ENCODE measurements around the gene SH3YL1.

The SH3YL1 gene

DNA sequence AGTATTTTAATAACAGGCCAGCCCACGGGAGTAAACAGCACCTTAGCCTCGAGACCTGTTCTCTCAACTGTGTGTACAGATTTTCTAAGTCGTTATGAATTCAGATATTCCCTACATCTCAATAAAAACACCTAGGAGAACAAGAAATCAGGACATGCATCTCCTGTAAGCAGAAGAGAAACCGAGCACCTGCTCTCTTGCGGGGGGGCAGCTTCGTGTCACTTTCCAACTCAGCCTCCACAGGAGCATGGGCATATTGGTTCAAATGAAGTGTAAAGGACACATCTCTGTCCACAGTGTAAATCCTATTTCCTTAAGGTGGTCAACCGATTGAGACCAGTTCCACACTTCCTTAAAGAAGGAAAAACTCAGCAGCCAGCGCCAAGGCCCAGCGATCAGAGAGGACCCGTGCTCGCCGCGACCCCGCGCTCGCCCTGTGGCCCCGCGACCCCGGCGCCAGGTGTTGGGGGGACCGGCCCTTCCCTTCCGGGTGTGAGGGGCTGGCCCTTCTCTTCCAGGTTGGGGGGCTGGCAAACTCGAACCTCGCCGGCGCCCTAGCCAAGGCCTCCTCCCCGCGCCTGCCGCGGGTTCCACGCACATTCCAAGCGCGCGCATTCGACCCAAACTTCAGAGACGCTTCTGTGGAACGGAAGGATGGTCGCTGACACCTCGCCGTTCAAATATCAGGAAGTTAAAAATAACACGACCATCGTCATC lies 652 bp downstream of the SH3YL1 start:
- in situ Hi-C loops (cut with HindIII; ENCODE audit: low pct_ligation_motif_present, low pct_unique_long_range_greater_than_20kb, low sequenced_read_pairs) = no loop called here
- DNase-seq = no peak

DNA sequence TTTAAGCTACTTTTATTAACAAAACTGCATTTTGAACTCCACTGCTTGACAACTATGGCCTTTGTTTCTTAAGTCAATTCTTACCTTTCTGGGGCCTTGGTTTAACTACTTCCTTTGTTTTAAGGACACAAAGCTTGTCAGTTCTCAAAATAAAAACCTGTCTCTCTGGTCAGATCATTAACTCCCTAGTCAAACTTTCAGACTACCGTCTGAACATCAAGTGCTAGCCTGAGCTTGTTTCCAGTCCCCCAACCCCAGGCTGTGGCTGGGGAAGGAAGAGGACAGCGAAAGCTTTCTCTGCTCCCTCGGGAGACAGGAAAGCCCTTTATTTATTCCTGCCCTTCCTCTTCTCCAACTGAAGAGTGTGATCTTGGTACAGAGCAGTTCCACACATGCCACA lies 1.7 kb downstream of the SH3YL1 start:
- DNase-seq = no peak

DNA sequence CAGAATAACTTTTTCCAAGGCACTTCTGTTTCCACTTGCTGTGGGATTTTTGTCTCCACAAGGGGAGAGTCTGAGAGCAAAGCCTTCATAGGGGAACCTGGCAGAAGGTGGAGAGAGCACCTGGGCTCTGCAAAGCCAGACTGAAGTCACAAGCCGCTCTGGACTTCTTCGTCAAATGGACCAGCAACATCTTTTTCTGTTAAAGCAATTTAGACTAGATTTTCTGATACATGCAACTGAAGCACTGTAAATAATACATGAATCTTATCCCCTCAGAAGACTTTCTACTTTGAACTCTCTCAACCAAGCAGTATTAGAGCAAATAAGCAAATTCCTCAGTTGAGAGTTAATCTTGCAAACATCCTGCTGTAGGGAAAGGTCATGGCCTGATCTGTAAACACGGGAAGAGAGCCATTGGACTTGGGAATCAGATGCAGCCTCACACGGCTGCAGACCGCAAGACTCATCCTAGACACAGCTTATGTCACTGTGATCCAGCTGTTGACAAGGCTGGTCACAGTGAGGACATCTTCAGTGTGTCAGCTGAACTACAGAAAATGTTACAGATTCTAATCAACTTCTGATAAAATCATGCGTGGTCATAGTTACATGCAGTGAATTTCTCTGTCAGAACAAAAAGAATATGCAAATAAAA lies 3.2 kb downstream of the SH3YL1 start:
- DNase-seq = no peak
- in situ Hi-C loops (cut with HindIII; ENCODE audit: low pct_ligation_motif_present, low pct_unique_long_range_greater_than_20kb, low sequenced_read_pairs) = no loop called here

More for the DNA sequence above, 1.7 kb downstream of the SH3YL1 start:
- in situ Hi-C loops (cut with HindIII; ENCODE audit: low pct_ligation_motif_present, low pct_unique_long_range_greater_than_20kb, low sequenced_read_pairs) = no loop called here

DNA sequence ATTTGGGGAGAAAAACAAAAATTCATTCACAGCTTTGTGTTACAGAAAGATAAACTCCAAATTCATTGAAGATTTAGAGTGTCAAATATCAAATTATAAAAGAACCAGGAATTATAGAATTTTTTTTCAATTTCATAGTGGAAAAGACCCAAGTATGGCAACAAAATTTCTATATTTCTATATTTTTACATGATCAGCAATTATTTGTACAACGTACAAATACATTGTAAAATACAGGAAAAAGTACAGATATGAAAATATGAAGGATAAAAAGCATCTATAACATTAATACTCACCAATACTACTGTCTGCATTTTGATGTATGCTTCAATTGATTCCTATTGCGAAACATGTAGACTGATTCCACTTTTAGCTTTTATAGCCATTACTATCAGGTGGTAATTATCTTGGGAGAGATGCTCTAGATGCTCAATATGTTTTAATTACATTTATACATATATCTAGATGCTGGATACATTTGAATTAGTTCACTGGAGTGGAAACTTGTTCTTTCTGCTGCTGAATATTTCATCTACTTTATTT lies 4.0 kb downstream of the SH3YL1 start:
- in situ Hi-C loops (cut with HindIII; ENCODE audit: low pct_ligation_motif_present, low pct_unique_long_range_greater_than_20kb, low sequenced_read_pairs) = no loop called here
- DNase-seq = no peak

DNA sequence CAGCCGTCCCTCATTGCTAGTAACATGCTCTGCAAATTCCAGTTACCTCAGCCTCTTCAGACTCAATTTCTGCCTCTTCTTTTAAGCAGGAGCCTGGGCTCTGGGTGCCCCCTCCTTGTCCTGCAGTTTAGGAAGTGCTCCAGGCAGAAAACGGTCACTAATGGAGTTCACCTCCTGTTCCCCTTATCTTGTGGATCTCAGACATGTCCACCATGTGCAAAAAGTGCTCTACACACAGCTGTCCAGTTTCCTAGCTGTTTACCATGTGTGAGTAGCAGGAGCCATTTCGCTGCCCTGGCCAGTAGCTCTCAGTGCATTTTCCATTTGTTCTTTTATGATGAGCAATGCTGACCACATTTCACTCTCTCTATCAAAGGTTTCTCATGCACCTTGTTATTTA lies 4.9 kb downstream of the SH3YL1 start:
- in situ Hi-C loops (cut with HindIII; ENCODE audit: low pct_ligation_motif_present, low pct_unique_long_range_greater_than_20kb, low sequenced_read_pairs) = no loop called here
- DNase-seq = no peak

DNA sequence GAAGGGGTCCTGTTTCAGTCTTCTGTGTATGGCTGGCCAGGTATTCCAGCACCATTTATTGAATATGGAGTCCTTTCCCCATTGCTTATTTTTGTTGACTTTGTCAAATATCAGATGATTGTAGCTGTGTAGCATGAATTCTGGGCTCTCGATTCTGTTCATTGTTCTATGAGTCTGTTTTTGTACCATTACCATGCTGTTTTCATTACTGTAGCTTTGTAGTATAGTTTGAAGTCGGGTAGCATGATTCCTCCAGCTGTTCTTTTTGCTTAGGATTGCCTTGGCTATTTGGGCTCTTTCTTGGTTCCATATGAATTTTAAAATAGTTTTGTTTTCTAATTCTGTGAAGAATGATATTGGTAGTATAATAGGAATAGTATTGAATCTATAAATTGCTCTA lies 6.0 kb downstream of the SH3YL1 start:
- DNase-seq = no peak
- in situ Hi-C loops (cut with HindIII; ENCODE audit: low pct_ligation_motif_present, low pct_unique_long_range_greater_than_20kb, low sequenced_read_pairs) = no loop called here

DNA sequence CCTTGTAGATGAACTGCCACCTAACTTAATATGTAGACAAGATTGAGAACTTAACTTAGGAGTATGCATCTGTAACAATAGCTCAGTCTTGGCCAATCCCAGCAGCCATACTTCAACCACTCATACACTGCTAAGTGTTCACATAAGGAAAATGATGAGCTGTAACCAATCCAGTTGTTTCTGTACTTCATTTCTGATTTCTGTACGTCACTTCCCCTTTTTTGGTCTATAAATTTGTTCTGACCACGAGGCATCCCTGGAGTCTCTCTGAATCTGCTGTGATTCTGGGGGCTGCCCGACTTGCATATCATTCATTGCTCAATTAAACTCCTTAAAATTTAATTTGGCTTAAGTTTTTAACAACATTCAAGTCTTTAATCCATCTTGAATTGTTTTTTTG lies 6.4 kb downstream of the SH3YL1 start:
- DNase-seq = no peak

DNA sequence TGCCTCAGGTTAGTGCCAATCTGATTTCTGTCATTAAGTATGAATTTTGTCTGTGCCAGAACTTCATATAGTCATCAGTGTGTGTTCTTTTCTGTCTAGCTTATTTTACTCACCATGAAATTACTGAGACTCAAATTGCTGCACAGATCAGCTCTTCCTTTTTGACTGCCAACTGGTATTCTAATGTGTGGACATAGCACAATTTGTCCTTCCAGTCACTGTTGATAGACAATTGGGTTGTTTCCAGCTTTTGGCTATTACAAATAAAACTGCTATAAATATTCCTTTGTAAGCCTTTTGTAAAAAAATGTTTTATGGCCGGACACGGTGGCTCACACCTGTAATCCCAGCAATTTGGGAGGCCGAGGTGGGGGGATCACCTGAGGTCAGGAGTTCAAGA lies 7.7 kb downstream of the SH3YL1 start:
- in situ Hi-C loops (cut with HindIII; ENCODE audit: low pct_ligation_motif_present, low pct_unique_long_range_greater_than_20kb, low sequenced_read_pairs) = no loop called here
- no peak for DNase-seq

More for the DNA sequence above, 6.4 kb downstream of the SH3YL1 start:
- in situ Hi-C loops (cut with HindIII; ENCODE audit: low pct_ligation_motif_present, low pct_unique_long_range_greater_than_20kb, low sequenced_read_pairs) = no loop called here

DNA sequence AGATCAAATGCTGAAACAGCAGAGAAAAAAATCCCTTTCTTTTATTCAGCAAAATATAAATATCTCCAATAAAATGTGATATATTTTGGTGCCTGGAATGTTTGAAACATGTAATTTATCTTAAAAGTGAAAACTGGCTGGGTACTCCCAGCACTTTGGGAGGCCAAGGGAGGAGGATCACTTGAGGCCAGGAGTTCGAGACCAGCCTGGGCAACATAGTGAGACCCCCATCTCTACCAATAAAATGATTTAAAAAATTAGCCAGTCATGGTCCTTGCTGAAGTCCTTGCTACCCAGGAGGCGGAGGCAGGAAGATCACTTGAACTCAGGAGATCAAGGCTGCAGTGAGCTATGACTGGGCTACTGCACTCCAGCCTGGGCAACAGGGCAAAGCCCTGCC lies 8.6 kb downstream of the SH3YL1 start:
- no peak for DNase-seq
- in situ Hi-C loops (cut with HindIII; ENCODE audit: low pct_ligation_motif_present, low pct_unique_long_range_greater_than_20kb, low sequenced_read_pairs) = no loop called here

DNA sequence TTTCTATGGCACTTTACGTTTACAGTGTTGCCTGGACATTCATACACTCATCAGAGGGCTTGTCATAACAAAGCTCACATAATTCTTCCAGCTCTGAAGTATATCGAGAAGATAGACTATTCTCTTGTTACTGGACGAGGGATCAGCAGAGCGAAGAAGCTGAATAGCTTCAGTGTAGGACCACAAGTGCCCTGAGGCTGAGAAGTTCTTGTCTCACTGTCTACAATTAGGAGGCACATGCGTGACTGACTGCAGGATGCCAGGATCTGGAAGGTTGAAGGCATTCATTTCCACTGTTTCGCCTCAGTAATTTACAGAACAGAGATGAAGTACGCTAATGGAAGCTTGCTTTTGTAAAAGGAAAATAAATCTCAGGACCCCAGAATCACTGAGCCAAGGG lies 9.6 kb downstream of the SH3YL1 start:
- in situ Hi-C loops (cut with HindIII; ENCODE audit: low pct_ligation_motif_present, low pct_unique_long_range_greater_than_20kb, low sequenced_read_pairs) = no loop called here
- DNase-seq = no peak

DNA sequence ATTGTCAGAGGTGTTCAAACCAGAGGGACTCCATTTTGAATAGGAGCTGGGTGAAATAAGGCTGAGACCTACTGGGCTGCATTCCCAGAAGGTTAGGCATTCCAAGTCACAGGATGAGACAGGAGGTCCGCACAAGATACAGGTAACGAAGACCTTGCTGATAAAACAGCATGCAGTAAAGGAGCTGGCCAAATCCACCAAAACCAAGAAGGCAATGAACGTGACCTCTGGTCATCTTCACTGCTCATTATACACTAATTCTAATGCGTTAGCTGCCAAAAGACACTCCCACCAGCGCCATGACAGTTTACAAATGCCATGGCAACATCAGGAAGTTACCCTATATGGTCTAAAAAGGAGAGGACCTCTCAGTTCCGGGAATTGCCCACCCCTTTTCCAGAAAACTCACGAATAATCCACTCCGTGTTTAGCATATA lies 10.6 kb downstream of the SH3YL1 start:
- in situ Hi-C loops (cut with HindIII; ENCODE audit: low pct_ligation_motif_present, low pct_unique_long_range_greater_than_20kb, low sequenced_read_pairs) = no loop called here
- DNase-seq = no peak

DNA sequence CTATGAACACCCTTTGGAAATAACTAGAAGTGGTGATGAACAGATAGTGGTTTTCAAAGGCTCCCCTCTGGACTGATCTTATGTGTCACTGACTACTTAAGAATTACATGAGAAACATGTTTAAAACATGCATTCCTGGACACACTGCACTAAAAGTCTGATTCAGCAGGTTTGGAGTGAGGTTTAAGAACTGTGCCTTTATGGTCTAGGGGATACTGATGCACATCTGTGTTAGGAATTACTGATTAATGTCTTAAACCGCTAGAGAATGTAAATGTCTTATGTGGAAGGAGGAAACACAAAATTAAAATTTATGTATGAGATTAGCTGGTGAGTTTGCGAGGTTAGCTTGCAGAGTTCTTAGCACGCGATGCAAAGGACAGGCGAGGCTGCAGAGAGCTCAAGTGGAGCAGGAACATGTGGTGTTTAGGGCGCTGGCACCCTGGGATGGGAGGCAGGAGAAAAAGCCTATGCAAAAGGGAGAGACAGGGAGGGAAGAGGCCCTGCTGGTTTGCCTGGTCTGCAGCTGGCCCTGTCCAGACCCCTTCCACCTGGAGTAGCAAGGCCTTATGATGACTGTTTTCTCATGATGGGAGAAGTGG lies 11.7 kb downstream of the SH3YL1 start:
- in situ Hi-C loops (cut with HindIII; ENCODE audit: low pct_ligation_motif_present, low pct_unique_long_range_greater_than_20kb, low sequenced_read_pairs) = no loop called here

DNA sequence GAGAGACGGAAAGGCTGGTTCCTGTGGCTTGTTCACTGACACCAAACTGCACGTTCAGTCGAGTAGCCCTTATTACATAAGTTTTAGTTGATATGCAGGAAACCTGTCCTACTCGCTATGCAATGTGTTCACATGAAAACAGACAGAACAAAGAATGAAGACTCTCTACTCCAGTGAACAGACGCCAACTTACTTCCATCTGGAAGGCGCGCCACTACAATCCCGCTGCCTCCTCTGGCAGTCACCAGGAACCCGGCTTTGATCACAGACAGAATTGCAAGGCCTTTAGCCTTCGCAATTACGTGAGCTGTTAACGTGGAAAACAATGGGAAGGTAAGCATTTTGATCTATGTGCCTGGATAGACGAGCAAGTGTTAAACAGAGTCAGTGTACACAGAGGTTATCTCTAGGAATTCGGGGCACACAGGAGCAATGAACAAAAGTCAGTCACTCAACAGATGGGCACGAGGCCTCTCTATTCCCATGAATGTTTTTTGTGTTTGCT lies 14.2 kb downstream of the SH3YL1 start:
- in situ Hi-C loops (cut with HindIII; ENCODE audit: low pct_ligation_motif_present, low pct_unique_long_range_greater_than_20kb, low sequenced_read_pairs) = no loop called here
- DNase-seq = no peak

More for the DNA sequence above, 11.7 kb downstream of the SH3YL1 start:
- DNase-seq = no peak

DNA sequence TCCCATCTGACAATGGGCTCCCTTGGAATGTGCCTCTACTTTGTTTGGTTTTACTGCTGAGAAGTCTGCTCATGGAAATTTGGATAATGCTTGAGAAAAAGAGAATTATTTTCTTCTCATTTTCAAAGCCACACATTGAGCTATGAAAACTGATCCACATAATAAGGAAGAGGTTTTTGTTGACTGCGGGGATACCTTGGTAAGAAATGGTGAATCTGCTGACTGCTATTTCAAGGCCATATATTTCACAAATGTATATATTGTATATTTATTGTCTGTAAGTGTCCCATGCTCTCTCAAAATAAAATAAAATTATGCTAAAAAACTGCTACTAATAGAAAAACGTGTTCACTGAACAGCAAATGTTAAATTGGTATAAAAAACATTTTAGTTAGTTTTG lies 15.1 kb downstream of the SH3YL1 start:
- in situ Hi-C loops (cut with HindIII; ENCODE audit: low pct_ligation_motif_present, low pct_unique_long_range_greater_than_20kb, low sequenced_read_pairs) = no loop called here
- no peak for DNase-seq

DNA sequence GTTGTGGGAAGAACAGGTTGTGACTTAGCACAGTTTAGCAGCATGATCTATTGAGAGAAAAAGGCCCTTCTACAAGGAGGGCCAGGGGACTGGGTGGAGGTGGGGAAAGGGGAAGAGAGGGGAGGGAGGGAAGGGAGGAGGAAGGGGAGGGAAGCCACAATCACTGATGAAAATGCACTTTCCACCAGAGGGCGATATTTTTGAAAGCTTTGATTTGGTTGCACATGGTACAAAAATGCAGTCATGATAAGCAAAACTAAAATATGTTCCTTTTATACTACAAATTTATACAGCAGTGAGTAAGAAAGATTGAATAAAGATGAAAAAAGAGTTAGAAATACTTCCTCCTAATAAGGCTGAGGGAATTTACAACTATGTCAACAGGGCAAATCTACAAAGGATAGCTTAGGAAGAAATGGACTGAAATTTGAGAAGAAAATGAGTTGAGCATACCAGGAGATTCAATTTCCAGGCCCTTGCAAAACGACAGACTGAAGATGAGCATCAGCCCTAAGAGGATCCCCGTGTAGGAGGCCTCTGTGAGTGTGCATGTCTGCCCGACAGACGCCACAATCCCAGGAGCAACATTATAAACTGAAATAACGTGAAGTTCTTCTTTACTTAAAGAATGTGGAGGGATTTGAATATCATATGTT lies 17.2 kb downstream of the SH3YL1 start:
- peak; percentile 71 for DNase-seq

DNA sequence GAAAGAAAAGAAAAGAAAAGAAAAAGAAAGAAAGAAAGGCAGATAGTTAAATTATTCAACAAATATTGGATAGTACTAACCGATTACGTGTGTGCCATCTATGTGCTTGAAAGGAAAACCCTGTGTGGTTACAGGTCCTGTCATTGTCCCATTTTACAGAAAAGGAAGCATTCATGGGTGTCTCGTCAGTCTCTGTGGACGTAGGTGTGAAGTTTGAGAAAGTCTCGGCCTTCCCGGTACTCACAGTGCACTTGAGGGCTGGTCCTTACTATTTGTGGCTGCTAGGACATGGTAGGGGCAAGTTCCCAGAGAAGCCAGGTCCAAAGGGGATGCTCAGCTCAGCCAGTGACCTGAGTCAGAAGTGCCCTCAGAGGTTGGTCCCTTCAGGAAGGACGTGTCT lies 19.3 kb downstream of the SH3YL1 start:
- DNase-seq = no peak
- in situ Hi-C loops (cut with HindIII; ENCODE audit: low pct_ligation_motif_present, low pct_unique_long_range_greater_than_20kb, low sequenced_read_pairs) = no loop called here

More for the DNA sequence above, 17.2 kb downstream of the SH3YL1 start:
- in situ Hi-C loops (cut with HindIII; ENCODE audit: low pct_ligation_motif_present, low pct_unique_long_range_greater_than_20kb, low sequenced_read_pairs) = no loop called here

DNA sequence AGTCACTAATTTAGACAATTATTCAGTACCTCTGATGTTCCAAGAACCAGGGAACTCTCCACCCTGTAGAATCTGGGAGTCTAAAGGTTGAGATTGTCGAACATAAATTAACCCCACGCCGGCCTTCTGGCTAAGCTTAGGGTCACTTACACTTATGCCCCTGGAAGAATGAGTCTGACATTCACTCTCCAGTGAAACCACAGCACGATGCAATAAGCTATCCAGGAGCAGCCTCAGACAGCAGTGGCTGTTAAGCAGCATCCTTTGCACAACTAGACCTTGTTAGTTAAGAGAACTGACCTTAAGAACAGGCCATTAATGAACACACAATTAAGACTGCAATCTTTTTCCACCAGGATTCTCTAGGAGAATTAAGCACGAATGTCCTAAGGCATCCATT lies 25.0 kb downstream of the SH3YL1 start:
- DNase-seq = no peak
- in situ Hi-C loops (cut with HindIII; ENCODE audit: low pct_ligation_motif_present, low pct_unique_long_range_greater_than_20kb, low sequenced_read_pairs) = no loop called here

DNA sequence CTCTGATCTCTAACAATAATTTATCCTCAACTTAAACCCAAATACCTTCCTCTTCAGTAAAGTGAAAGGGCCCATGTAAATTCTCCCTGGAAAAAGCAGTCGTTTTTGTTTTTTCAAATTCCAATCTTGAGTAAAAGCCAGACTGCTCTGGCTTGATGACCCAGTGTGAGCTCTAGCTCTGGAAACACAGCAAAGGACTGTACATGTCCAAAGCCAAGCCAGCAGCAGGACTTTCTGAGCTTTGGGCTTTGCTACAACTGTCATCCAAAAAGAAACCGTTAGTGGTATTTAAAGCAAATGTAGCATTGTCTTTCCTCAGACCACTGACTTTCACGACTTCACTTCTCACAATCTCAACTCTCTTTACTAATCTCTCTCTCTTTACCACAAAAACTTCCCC lies 25.4 kb downstream of the SH3YL1 start:
- in situ Hi-C loops (cut with HindIII; ENCODE audit: low pct_ligation_motif_present, low pct_unique_long_range_greater_than_20kb, low sequenced_read_pairs) = no loop called here
- DNase-seq = no peak

DNA sequence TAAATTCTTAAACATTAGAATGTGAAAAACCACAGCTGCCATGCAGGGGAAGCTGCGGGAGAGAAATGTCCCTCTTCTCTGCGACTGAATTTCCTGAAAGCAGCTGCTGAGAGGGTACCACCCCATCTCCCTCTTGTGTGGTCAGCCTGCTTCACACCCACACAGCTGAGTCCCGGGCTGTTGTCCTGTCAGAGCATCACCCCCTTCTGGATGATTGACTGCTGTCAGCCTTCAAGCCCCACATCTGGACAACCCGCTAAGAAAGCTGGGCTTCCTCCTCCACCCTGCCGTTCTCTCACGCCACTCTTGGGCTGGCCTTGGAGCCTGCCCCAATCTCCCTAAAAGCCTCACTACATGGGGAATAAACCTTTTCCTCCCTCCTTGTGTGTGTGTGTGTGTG lies 26.0 kb downstream of the SH3YL1 start:
- in situ Hi-C loops (cut with HindIII; ENCODE audit: low pct_ligation_motif_present, low pct_unique_long_range_greater_than_20kb, low sequenced_read_pairs) = no loop called here
- DNase-seq = no peak

Measured in ACHN (cell line).